ENCODE data around the gene CD84. TPM values are rescaled to one million over a fixed set of nuclear protein-coding genes. Genes with fewer than 3 reads are reported as not detected.

CD84 gene
- total RNA-seq: not detected in 2 replicates

GRCh38 chr1:160579216-160579701 lies at the start of gene CD84:
Gene CD84 (minus strand): TSS chr1:160579496. CDS start chr1:160579437, 59 bp downstream.

GRCh38 chr1:160522622-160523345 lies 56.5 kb downstream of the CD84 start, which contains the start of gene SLAMF6:
Gene SLAMF6 (minus strand): TSS chr1:160523255. CDS start chr1:160523192, 63 bp downstream.

Other genes with a start within 250 kb of the CD84 start
- 416 and 428 TPM in 2 replicates for gene COPA, start 236.2 kb downstream of the CD84 start, total RNA-seq
- gene NCSTN, start 236.1 kb downstream of the CD84 start, total RNA-seq: 181 and 242 TPM in 2 replicates
- gene NHLH1, start 212.4 kb downstream of the CD84 start, total RNA-seq: not detected in 2 replicates
- under 0.01 and 0.23 TPM in 2 replicates for gene VANGL2, start 178.9 kb downstream of the CD84 start, total RNA-seq
- not detected in 2 replicates for gene SLAMF6, start 56.2 kb downstream of the CD84 start, total RNA-seq
- gene SLAMF1, start 67.5 kb upstream of the CD84 start, total RNA-seq: not detected in 2 replicates
- not detected in 2 replicates for gene CD48, start 132.3 kb upstream of the CD84 start, total RNA-seq
- not detected in 2 replicates for gene SLAMF7, start 159.8 kb upstream of the CD84 start, total RNA-seq
- not detected in 2 replicates for gene LY9, start 216.7 kb upstream of the CD84 start, total RNA-seq

All from smooth muscle cell of the umbilical artery (primary cell).